Thyroid gland (tissue), 4 donors: ENCODE measurements around the gene DPP4. TPM values are rescaled to one million over a fixed set of nuclear protein-coding genes. Genes with fewer than 3 reads are reported as not detected.

Experiments
- DNase-seq, 2 donors: peaks; one replicate each; pipeline ENCODE4 v3.0.0-alpha.2; 2019
- H3K27ac ChIP-seq, 3 donors: fragments of 200-600 bp; sonication (generic); 1 replicate in 2 of 3; 2 replicates in 1 of 3; pipeline ENCODE4 v1.5.1; 2016 to 2019; ENCODE audit warnings: mild to moderate bottlenecking in 1 of 3, moderate library complexity in 1 of 3
- H3K27me3 ChIP-seq: fragments of 200-600 bp; sonication (generic); one replicate; pipeline ENCODE4 v1.5.1; 2019
- H3K36me3 ChIP-seq, 2 donors: fragments of 200-600 bp; sonication (generic); one replicate each; pipeline ENCODE4 v1.5.1; 2016 to 2019
- H3K4me1 ChIP-seq, 2 donors: fragments of 200-600 bp; sonication (generic); one replicate each; pipeline ENCODE4 v1.5.1; 2017 to 2019
- H3K4me3 ChIP-seq, 3 donors: fragments of 200-600 bp; sonication (generic); replicated peaks in 1 of 3; 1 replicate in 2 of 3; 2 replicates in 1 of 3; pipeline ENCODE4 v1.5.1; 2016; ENCODE audit warnings: mild to moderate bottlenecking in 1 of 3
- H3K9me3 ChIP-seq: fragments of 200-600 bp; sonication (generic); one replicate; pipeline ENCODE4 v1.5.1; 2017
- CTCF ChIP-seq, 6 experiments: fragments of 200-600 bp in 3 of 6; fragments of 450-650 bp in 3 of 6; sonication (generic) in 3 of 6; IDR thresholded peaks; one replicate each; pipeline ENCODE4 v1.5.1; 2016 to 2019; ENCODE audit warnings: antibody characterized with exemption in 6 of 6, mild to moderate bottlenecking in 2 of 6, inconsistent platforms in 1 of 6, moderate library complexity in 1 of 6
- POLR2A ChIP-seq, 2 donors: fragments of 450-650 bp; IDR thresholded peaks; one replicate each; pipeline ENCODE4 v1.6.1; 2017; ENCODE audit warnings: antibody characterized with exemption in 2 of 2, mild to moderate bottlenecking in 2 of 2, moderate library complexity in 1 of 2
- WGBS, 2 donors: methylation state at CpG; one replicate each; pipeline ENCODE4 v1.1.5; 2017; 5-methylcytosine and 5-hydroxymethylcytosine counted together
- intact Hi-C: fragments of 100-400 bp; cut with DNase I; formaldehyde crosslinking; loops from one replicate; pipeline ENCODE4 v1.15.1; 2023
- total RNA-seq, 4 donors: library from RNA; depleted of rRNA; stranded (reverse); fragments of >200 nt; gene quantifications; one replicate each; pipeline ENCODE4 v1.2.3, GENCODE V29; 2016

DPP4 gene
- total RNA-seq, 4 donors from 2014 or later, result 3.0 to 12.7 (median 4.4) TPM

GRCh38 chr2:161990036-161990435 is 84.0 kb downstream of the DPP4 start:
- 75 to 78% methylated on average over 2 of the region's 2 CpGs for whole genome bisulfite sequencing, 2 donors
- no peaks in the 10 kb centered on the region for H3K4me1 ChIP-seq
- intact Hi-C loops, result no loop called here
- no peak for TF ChIP-seq POLR2A (IDR thresholded peaks at IDR 0.05)
- no peak for TF ChIP-seq CTCF (IDR thresholded peaks at IDR 0.05)
- H3K36me3 ChIP-seq, result no peaks in the 10 kb centered on the region
- H3K9me3 ChIP-seq, result no peaks in the 10 kb centered on the region
- H3K27me3 ChIP-seq, result no peaks in the 10 kb centered on the region
- H3K4me3 ChIP-seq, result no peak overlapping the region
- DNase-seq, result no peak
- no peak overlapping the region for H3K27ac ChIP-seq

GRCh38 chr2:161988589-161988988 is 85.4 kb downstream of the DPP4 start:
- Histone ChIP-seq H3K36me3 (no peaks in the 10 kb centered on the region), H3K9me3 (no peaks in the 10 kb centered on the region), H3K27me3 (no peaks in the 10 kb centered on the region), H3K4me1 (no peaks in the 10 kb centered on the region), H3K4me3 (no peak overlapping the region), H3K27ac (no peak overlapping the region)
- TF ChIP-seq POLR2A (IDR thresholded peaks at IDR 0.05), result no peak
- no peak for TF ChIP-seq CTCF (IDR thresholded peaks at IDR 0.05)
- 94 to 100% methylated on average over 1 of the region's 1 CpG for WGBS, 2 donors
- DNase-seq, result no peak
- intact Hi-C loops, result no loop called here

- no peak for DNase-seq
- Histone ChIP-seq H3K36me3 (no peaks in the 10 kb centered on the region), H3K9me3 (no peaks in the 10 kb centered on the region), H3K27ac (no peak overlapping the region), H3K27me3 (no peaks in the 10 kb centered on the region), H3K4me3 (no peak overlapping the region), H3K4me1 (no peaks in the 10 kb centered on the region)
- TF ChIP-seq CTCF (IDR thresholded peaks at IDR 0.05) (no peak), POLR2A (IDR thresholded peaks at IDR 0.05) (no peak)
- intact Hi-C loops, result no loop called here
- 80 to 91% methylated on average over 2 of the region's 2 CpGs for WGBS, 2 donors
Observed at GRCh38 chr2:161987311-161987710, 86.7 kb downstream of the DPP4 start.

GRCh38 chr2:161983866-161984265 is 90.1 kb downstream of the DPP4 start:
- Histone ChIP-seq H3K9me3 (no peaks in the 10 kb centered on the region), H3K4me3 (no peak overlapping the region), H3K36me3 (no peaks in the 10 kb centered on the region), H3K27me3 (no peaks in the 10 kb centered on the region), H3K27ac (no peak overlapping the region), H3K4me1 (no peaks in the 10 kb centered on the region)
- 82 to 94% methylated on average over 1 of the region's 1 CpG for WGBS, 2 donors
- TF ChIP-seq POLR2A (IDR thresholded peaks at IDR 0.05) (no peak), CTCF (IDR thresholded peaks at IDR 0.05) (no peak)
- intact Hi-C loops, result no loop called here
- no peak for DNase-seq

- H3K36me3 ChIP-seq, result no peaks in the 10 kb centered on the region
- H3K4me3 ChIP-seq, result no peak overlapping the region
- intact Hi-C loops, result no loop called here
- no peaks in the 10 kb centered on the region for H3K27me3 ChIP-seq
- TF ChIP-seq CTCF (IDR thresholded peaks at IDR 0.05) (no peak), POLR2A (IDR thresholded peaks at IDR 0.05) (no peak)
- no peak for DNase-seq
- WGBS, 2 donors, result 51 to 63% methylated on average over 1 of the region's 1 CpG
- H3K27ac ChIP-seq, result no peak overlapping the region
- no peaks in the 10 kb centered on the region for H3K4me1 ChIP-seq
- no peaks in the 10 kb centered on the region for H3K9me3 ChIP-seq
Observed at GRCh38 chr2:161983331-161983651, 90.7 kb downstream of the DPP4 start.
